ENCODE measurements around the gene GSE1. TPM values are rescaled to one million over a fixed set of nuclear protein-coding genes. Genes with fewer than 3 reads are reported as not detected.
"Not testable (repeated sequence)": the region's sequence is repeated elsewhere in the genome, so short reads cannot be mapped to it uniquely, and the experiment has no call there.

The GSE1 gene
- total RNA-seq, 1 experiment from 2014 or later: 31.1 TPM

DNA sequence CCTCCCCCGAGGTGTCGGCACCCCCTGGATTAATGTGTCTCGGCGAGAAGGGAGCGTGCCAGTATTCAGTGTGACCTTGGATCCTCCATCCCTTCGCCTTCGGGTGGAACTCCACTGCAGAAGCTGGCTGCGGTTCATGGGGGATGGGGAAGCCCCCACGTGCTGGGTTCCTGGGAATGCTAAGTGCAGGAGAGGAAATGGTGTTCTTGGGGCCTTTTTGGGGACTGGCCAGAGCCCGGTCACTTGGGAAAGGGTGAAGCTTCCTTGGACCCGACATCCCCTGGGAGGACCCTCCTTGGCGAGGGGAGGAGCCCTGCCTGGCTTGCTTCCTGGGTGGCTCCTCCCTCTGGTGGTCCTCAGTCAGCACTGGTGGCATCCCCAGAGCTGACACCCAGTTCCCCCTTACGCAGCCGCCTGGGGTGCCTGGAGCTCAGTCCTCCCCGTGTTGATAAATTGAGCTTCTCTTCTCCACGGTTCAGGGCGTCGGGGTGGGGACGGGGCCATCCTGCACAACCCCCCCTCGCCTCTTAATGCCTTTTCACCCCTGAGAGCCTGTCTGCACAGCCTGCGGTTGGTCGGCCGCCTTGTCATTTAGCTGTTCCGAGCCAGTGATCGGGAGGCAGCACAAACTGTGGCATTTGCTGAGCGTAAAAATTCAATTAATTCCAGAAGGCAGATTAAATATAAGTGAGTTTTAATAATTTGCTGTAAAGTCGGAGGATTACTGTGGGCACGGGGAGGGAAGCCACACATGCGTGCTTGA, 30.7 kb upstream of the GSE1 start:
- Histone ChIP-seq H3K9me3 (replicated peaks) (no peaks in the 10 kb centered on the region), H3K27me3 (no peaks in the 10 kb centered on the region), H3K4me1 (peaks cover 5% of the 10 kb centered on the region; the same call in 1 of the 2 replicates), H3K4me3 (no peak overlapping the region), H3K27ac (no peak overlapping the region), H3K36me3 (no peaks in the 10 kb centered on the region)
- DNase-seq: no peak

DNA sequence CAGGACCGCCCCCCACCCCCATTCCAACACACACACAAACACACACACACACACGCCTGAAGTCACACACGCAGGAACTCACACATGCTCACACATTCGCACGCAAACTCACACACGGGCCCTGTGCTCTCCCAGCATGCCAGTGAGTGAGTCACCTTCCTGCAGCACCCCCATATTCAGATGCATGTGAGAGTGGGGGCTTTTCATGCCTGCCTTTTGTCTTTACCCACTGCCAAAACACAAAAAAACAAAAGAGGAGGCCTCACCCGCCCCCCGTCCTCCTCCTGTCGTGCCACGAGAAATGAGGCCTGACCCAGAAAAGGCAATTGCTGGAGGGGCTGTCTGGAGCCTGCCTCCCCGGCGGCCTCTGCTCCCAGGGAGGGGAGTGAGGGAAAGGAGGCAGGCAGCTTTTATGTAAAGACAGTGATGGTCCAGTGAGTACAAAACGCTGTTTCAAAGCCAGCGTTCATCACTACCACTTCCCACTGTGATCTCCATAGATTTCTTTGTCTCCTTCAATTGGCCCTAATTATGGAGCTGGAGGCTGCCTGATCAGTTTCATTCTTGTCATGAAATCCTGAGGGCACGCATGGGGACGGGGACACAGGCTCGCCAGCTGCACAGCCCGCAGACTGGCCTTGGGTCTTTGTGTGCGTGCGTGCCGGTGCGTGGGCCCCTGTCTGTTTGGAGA, 29.5 kb upstream of the GSE1 start:
- Histone ChIP-seq H3K27ac (no peak overlapping the region), H3K4me3 (no peak overlapping the region), H3K4me1 (peaks cover 5% of the 10 kb centered on the region; the same call in 1 of the 2 replicates), H3K36me3 (no peaks in the 10 kb centered on the region), H3K9me3 (replicated peaks) (no peaks in the 10 kb centered on the region), H3K27me3 (no peaks in the 10 kb centered on the region)
- no peak for DNase-seq

DNA sequence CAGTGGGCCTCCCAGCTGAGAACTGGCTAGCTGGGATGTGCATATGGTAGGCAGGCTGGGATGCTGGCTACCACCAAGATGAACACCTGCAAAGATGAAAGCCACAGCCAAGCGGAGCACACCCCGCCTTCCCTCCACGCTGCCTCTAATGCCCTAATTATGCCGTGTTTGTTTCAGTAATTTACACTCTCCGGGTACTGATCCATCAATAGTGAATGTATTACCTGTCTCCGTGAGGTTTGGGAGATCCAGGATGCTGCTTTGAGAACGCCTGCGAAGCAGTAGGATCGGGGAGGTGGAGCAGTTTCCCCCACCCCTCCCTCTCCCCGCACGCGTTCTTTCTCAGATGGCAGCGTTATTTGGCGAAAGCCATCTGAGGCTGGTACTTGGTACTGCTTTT, 28.9 kb upstream of the GSE1 start:
- H3K4me1 ChIP-seq: peaks cover 5% of the 10 kb centered on the region; the same call in 1 of the 2 replicates
- no peaks in the 10 kb centered on the region for H3K36me3 ChIP-seq
- H3K27ac ChIP-seq: no peak overlapping the region
- no peak overlapping the region for H3K4me3 ChIP-seq
- H3K27me3 ChIP-seq: no peaks in the 10 kb centered on the region
- H3K9me3 ChIP-seq (replicated peaks): no peaks in the 10 kb centered on the region
- no peak for DNase-seq

DNA sequence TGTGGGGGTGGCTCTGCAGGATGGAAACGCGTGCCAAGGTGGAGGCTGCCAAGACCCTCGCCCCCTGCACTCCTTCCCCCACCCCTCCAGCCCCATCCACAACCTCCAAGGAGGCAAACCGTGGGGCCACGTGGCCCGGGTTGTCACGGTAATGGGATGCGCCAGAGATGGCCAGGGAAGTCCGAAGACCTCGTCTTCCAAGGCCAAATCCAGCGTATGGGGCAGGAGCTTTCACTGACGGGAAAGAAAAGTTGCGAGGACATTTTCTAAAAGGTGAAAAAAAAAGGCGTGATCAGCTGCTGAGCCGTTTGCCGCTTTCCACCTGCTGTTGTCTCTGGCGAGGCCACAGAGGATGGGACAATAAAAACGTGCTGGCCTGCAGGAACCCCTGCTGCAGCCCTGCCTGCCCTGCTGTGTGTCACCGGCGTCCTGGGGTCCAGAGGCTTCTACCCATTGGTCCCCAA, 28.3 kb upstream of the GSE1 start:
- Histone ChIP-seq H3K27ac (no peak overlapping the region), H3K36me3 (no peaks in the 10 kb centered on the region), H3K4me1 (peaks cover 5% of the 10 kb centered on the region; the same call in 1 of the 2 replicates)

DNA sequence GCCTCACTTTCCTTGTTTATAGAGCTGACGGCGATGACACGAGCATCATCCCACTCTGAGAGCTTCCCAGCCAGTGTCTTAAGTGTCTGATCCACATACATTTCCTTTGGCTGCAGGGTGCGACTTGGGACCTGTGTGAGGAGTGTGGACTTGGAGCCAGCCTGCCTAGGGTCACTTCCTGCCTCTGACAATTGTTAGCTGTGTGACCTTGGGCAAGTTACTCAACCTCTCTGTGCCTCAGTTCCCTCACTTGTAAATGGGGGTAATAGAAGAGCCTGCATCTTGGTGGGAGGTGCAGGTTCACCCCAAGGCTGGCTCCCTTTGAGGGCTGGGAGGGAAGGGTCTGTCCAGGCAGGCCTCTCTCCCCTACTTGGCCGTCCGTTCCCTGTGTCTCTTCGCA, 27.4 kb upstream of the GSE1 start:
- Histone ChIP-seq H3K27ac (peak overlapping the region; percentile 62), H3K36me3 (no peaks in the 10 kb centered on the region), H3K4me3 (no peak overlapping the region), H3K4me1 (peaks cover 5% of the 10 kb centered on the region; the same call in 1 of the 2 replicates), H3K27me3 (no peaks in the 10 kb centered on the region), H3K9me3 (replicated peaks) (no peaks in the 10 kb centered on the region)
- no peak for DNase-seq

More for the DNA sequence above, 28.3 kb upstream of the GSE1 start:
- DNase-seq: no peak
- no peaks in the 10 kb centered on the region for H3K27me3 ChIP-seq
- H3K9me3 ChIP-seq (replicated peaks): no peaks in the 10 kb centered on the region
- H3K4me3 ChIP-seq: no peak overlapping the region

DNA sequence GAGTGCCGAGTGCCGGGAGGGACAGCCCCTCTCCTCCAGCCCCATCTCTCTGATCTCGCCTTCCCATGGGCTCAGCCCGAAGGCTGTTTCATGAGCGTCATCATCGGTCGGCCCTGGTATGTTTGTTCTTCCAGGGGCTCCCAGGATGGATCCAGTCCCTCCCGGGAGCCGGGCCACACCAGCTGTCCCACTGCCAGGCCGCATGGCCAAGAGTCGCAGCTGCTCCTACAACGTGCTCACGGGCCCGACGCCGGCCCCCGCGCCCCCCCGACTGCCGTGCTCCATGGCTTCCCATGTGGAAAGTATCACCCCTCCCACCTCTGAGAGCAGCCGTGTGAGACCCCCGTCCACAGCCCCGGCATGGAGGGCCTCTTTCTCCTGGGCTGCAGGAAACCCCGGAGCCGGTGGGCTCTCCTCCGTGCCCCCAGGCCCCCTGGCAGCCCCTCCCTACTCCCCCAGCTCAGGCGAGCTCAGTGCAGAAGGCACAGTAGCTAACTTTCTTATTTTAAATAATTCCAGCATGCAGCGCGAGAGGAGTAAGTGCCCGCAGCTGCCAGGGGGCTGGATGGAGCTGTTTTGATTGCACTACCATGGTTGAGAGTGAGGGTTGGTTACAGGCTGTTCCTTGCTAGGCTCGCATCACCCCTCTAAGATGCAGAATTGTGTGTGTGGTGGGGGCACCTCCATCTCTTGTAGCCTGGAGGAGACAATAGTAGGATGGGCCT, 26.6 kb upstream of the GSE1 start:
- Histone ChIP-seq H3K4me1 (peaks cover 5% of the 10 kb centered on the region; the same call in 1 of the 2 replicates), H3K4me3 (peak overlapping the region; percentile 4; the same call in 1 of the 2 replicates), H3K27ac (peak overlapping the region; percentile 62), H3K27me3 (no peaks in the 10 kb centered on the region), H3K9me3 (replicated peaks) (no peaks in the 10 kb centered on the region), H3K36me3 (no peaks in the 10 kb centered on the region)
- peak; percentile 91 for DNase-seq

DNA sequence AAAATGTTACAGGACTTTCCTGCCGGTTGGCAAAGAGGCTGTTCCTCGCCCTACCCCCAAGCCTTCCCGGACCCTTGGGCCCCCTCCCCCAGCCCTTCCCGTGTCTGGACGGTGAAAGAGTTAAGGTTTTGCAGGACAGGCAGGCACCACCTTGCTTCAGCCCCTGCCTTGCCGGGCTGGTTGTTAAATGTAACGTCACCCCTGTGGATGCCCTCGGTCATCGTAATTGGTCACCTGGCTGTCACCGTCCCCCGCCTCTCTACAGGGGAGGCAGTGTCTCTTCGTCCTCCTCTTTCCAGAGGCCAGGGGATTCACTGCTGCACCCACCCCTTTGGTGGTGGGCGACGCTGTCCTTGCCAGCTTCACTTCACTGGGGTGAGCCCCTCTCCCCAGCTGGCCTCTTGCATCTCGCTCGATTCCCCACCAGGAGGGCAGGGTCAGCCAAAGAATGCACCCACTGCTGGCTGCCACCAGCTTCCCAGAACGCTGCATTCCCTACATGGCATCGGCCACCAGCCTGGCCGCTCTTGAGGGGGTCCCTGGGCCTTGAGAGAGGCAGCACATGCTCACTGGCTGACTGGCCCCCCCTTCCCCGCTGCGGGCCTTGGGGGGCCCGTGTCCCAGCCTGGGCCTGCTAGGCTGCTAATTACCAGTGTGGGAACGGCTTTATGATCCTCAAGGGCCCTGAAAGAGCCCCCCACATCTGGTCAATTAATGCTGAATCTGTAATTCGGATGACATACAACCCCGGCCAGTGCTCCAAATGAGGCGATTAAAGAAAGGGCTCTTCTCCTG, 25.2 kb upstream of the GSE1 start:
- Histone ChIP-seq H3K4me1 (peaks cover 5% of the 10 kb centered on the region; the same call in 1 of the 2 replicates), H3K27me3 (no peaks in the 10 kb centered on the region), H3K36me3 (no peaks in the 10 kb centered on the region), H3K27ac (no peak overlapping the region), H3K9me3 (replicated peaks) (no peaks in the 10 kb centered on the region), H3K4me3 (no peak overlapping the region)
- no peak for DNase-seq

DNA sequence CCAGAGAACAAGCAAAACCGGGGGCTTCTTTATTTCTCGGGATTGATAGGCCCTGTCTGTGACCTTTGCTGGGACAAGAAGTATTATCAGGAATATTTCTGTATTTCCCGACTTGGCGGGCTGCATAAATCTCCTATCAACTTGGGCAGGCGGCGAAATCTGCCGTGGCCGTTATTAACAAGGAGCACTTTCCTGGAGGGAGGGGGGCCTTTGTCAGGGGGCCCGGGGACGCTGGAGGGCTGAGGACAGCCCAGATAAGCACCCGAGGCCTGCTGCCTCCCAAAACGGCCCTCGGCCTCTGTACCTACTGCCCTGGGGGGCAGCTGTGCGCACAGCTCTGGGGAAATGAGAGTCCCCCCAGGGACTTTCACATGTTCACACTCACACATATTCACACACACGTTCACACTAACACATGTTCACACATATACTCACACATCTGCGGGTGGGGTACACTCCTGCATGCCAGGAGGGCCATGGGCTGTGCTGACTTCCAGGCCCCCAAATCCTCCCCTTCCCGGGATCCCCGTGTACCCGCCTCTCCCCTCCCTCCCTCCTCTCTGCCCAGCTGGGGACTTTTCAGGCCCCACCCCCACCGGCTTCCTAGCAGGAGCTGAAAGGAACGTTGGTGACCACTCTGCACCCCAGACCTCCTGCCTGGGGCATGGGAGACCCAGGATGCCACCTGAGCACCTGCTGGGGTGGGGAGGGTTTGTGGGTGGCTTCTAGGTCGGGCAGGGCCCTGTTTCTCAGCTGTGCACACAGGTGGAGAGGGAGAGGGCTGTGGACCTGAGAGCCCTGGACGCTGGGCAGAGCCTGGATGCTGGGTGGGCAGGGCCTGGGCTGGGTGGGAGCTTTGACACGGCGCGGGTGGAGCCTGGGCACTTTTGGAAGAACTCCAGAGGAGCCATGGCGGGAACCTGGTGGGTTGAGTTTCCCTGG, 24.3 kb upstream of the GSE1 start:
- H3K27me3 ChIP-seq: no peaks in the 10 kb centered on the region
- no peak overlapping the region for H3K27ac ChIP-seq
- no peak overlapping the region for H3K4me3 ChIP-seq
- no peaks in the 10 kb centered on the region for H3K36me3 ChIP-seq
- no peak for DNase-seq
- no peaks in the 10 kb centered on the region for H3K9me3 ChIP-seq (replicated peaks)
- peaks cover 5% of the 10 kb centered on the region; the same call in 1 of the 2 replicates for H3K4me1 ChIP-seq

DNA sequence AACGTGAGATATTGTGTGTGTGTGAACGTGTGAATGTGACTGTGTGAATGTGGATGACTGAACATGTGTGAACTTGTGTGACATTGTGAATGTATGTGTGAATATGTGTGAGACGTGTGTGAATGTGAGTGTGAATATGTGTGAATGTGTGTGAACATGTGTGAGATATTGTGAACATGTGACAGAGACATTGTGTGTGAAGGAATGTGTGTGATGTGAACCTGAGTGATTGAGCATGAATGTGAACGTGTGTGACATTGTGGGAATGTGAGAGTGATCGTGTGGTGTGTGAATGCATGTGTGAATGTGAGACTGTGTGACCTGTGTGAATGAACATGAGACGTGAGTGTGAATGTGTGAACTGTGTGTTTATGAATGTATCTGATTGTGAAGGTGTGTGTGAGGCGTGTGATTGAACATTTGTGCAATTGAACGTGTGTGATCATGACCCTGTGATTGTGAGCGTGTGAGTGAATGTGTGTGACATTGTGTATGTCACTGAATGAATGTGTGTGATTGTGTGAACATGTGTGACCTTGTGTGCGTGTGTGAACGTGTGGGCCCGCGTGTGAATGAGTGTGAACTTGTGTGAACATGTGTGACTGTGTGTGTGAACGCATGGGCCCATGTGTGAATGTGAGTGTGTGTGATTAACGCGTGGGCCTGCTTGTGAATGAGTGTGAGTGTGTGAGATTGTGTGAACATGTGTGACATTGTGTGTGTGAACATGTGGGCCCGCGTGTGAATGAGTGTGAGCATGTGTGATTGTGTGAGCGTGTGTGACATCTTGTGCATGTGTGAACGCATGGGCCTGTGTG, 23.2 kb upstream of the GSE1 start:
- Histone ChIP-seq H3K36me3 (no peaks in the 10 kb centered on the region), H3K27ac (no peak overlapping the region), H3K9me3 (replicated peaks) (no peaks in the 10 kb centered on the region), H3K27me3 (no peaks in the 10 kb centered on the region), H3K4me3 (no peak overlapping the region), H3K4me1 (peaks cover 5% of the 10 kb centered on the region; the same call in 1 of the 2 replicates)
- DNase-seq: no peak

DNA sequence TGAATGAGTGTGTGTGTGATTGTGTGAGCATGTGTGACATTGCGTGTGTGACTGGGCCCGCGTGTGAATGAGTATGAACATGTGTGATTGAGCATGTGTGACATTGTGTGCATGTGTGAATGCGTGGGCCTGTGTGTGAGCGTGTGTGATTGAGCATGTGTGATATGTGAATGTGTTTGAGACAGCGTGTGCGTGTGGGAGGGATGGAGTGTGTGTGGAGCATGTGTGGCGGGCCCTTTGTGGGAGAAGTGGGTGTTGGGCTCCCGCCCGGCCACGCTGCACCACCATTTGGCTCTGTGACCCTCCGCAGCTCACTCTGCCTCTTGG, 22.7 kb upstream of the GSE1 start:
- H3K36me3 ChIP-seq: no peaks in the 10 kb centered on the region
- no peaks in the 10 kb centered on the region for H3K9me3 ChIP-seq (replicated peaks)
- no peak overlapping the region for H3K27ac ChIP-seq
- no peaks in the 10 kb centered on the region for H3K27me3 ChIP-seq
- peaks cover 5% of the 10 kb centered on the region; the same call in 1 of the 2 replicates for H3K4me1 ChIP-seq
- no peak overlapping the region for H3K4me3 ChIP-seq
- DNase-seq: no peak

DNA sequence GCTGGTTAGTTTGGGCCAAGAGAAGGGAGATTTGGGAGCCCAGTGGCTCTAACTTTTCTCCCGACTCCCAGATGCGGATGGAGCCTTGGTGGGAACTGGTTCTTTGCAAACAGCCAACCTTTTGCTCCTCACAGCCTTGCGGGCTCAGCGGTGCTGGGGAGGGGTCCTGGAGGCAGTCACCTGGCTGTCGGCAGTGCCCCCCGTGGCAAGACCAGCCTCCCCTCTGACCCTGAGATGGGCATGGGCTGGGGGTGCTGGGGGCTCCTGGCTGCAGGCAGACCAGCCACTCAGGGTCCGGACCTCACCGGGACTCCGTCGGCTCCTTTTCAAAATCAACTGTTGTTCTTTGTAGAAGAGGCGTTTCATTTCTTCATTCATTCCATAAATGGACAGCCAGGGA, 21.7 kb upstream of the GSE1 start:
- H3K4me3 ChIP-seq: no peak overlapping the region
- H3K27me3 ChIP-seq: no peaks in the 10 kb centered on the region
- DNase-seq: no peak
- 0 out of 2 replicates have a peak, but pooled peaks cover 5% of the 10 kb centered on the region for H3K4me1 ChIP-seq
- no peaks in the 10 kb centered on the region for H3K36me3 ChIP-seq
- H3K27ac ChIP-seq: no peak overlapping the region
- H3K9me3 ChIP-seq (replicated peaks): no peaks in the 10 kb centered on the region

DNA sequence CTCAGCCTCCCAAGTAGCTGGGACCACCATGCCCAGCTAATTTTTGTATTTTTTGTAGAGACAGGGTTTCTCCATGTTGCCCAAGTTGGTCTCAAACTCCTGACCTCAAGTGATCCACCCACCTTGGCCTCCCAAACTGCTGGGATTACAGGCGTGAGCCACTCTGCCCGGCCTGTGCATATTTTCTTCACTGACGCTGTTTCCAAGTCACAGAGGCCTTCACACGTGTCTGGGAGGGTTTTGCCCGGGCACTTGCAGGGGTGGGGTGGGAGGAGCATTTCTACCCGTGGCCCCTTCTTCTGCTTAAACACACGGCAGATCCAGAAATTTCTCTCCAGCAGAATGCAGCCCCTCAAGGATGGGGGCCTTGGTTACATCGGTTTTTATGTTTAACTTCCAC, 20.8 kb upstream of the GSE1 start:
- not testable (repeated sequence) for DNase-seq; H3K9me3 ChIP-seq (replicated peaks); H3K27me3 ChIP-seq; H3K27ac ChIP-seq; H3K36me3 ChIP-seq; H3K4me3 ChIP-seq; H3K4me1 ChIP-seq
